ENCODE measurements around the gene SORD. TPM values are rescaled to one million over a fixed set of nuclear protein-coding genes. Genes with fewer than 3 reads are reported as not detected.

Gene SORD
- polyA plus RNA-seq, 2 donors = 6.4 to 18.3 TPM

GRCh38 chr15:45118131-45118588 lies 95.2 kb downstream of the SORD start:
- Histone ChIP-seq H3K27me3 (ENCODE audit: control insufficient read depth in 1 of 2, insufficient read depth in 2 of 2, low read length in 2 of 2) (peaks cover 0 to 14% of the 10 kb centered on the region in 2 donors), H3K4me1 (ENCODE audit: control insufficient read depth in 2 of 2, insufficient read depth in 2 of 2, low read length in 1 of 2) (peaks cover 11 to 26% of the 10 kb centered on the region in 2 donors), H3K4me3 (ENCODE audit: low read depth in 1 of 2, low read length in 2 of 2) (no peak overlapping the region)

GRCh38 chr15:45118996-45119395 lies 96.0 kb downstream of the SORD start:
- Histone ChIP-seq H3K9me3 (ENCODE audit: control insufficient read depth in 2 of 2, insufficient read depth in 1 of 2, low read depth in 1 of 2, low read length in 1 of 2) (no peaks in the 10 kb centered on the region), H3K27ac (ENCODE audit: low read depth in 2 of 2, low read length in 1 of 2) (no peak overlapping the region), H3K4me3 (ENCODE audit: low read depth in 1 of 2, low read length in 2 of 2) (no peak overlapping the region), H3K36me3 (ENCODE audit: control insufficient read depth in 2 of 2, insufficient read depth in 2 of 2, low read length in 1 of 2) (peaks cover 0 to 22% of the 10 kb centered on the region in 2 donors), H3K27me3 (ENCODE audit: control insufficient read depth in 1 of 2, insufficient read depth in 2 of 2, low read length in 2 of 2) (peaks cover 0 to 11% of the 10 kb centered on the region in 2 donors), H3K4me1 (ENCODE audit: control insufficient read depth in 2 of 2, insufficient read depth in 2 of 2, low read length in 1 of 2) (peaks cover 9 to 20% of the 10 kb centered on the region in 2 donors)
- 83 to 89% methylated on average over 5 of the region's 5 CpGs for WGBS, 2 donors

More at GRCh38 chr15:45118131-45118588, 95.2 kb downstream of the SORD start:
- WGBS, 2 donors = 1 to 2% methylated on average over 14 of the region's 14 CpGs
- Histone ChIP-seq H3K27ac (ENCODE audit: low read depth in 2 of 2, low read length in 1 of 2) (no peak overlapping the region), H3K9me3 (ENCODE audit: control insufficient read depth in 2 of 2, insufficient read depth in 1 of 2, low read depth in 1 of 2, low read length in 1 of 2) (no peaks in the 10 kb centered on the region), H3K36me3 (ENCODE audit: control insufficient read depth in 2 of 2, insufficient read depth in 2 of 2, low read length in 1 of 2) (peaks cover 0 to 22% of the 10 kb centered on the region in 2 donors)

DNA sequence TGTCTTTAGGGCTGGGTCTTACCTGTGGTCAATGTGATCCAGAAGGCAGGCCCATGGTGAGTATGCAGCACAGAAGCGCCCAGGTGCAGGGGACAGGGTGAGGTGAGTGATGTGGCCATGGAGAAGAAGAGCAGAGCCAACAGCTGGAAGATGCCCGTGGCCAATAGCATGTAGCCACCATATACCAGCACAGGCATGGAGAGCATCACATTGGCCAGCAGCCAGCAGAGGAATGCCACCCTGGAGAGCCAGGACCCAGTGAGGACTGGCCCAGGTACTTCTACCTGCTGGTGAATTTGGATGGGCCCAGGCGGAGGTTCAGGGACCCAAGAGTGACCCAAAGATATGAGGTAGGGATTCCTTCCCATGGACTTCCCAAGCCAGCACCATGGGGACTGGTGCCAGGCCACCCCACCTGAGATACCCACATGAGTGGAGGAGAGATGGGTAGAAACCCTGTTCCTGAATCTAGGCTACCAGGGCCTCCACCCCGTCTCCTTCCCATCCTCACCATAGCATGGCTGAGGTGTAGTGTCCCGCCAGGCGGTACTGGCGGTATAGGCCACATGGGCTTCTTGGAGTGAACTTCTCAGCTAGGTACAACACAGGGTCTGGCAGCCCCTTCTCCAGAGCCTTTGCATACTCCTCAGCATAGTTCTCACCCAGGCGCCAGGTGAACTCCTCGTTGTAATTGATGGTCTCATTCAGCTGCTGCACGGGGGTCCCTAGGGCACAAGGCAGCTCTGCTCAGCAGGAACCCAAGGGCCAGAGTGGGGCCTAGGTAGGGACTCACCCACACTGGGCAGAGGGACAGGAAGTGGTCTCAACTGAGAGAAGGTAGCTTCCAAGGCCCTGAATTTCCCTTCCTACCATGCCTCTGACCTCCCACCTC lies 97.3 kb downstream of the SORD start:
- Histone ChIP-seq H3K27me3 (ENCODE audit: control insufficient read depth in 1 of 2, insufficient read depth in 2 of 2, low read length in 2 of 2) (peaks cover 0 to 3% of the 10 kb centered on the region in 2 donors), H3K36me3 (ENCODE audit: control insufficient read depth in 2 of 2, insufficient read depth in 2 of 2, low read length in 1 of 2) (peaks cover 0 to 22% of the 10 kb centered on the region in 2 donors), H3K9me3 (ENCODE audit: control insufficient read depth in 2 of 2, insufficient read depth in 1 of 2, low read depth in 1 of 2, low read length in 1 of 2) (no peaks in the 10 kb centered on the region), H3K27ac (ENCODE audit: low read depth in 2 of 2, low read length in 1 of 2) (no peak overlapping the region), H3K4me1 (ENCODE audit: control insufficient read depth in 2 of 2, insufficient read depth in 2 of 2, low read length in 1 of 2) (peaks cover 5 to 11% of the 10 kb centered on the region in 2 donors), H3K4me3 (ENCODE audit: low read depth in 1 of 2, low read length in 2 of 2) (no peak overlapping the region)
- 94 to 95% methylated on average over 10 of the region's 10 CpGs for WGBS, 2 donors

GRCh38 chr15:45121020-45121419 lies 98.0 kb downstream of the SORD start:
- no peak overlapping the region for H3K4me3 ChIP-seq (ENCODE audit: low read depth in 1 of 2, low read length in 2 of 2)
- H3K27ac ChIP-seq (ENCODE audit: low read depth in 2 of 2, low read length in 1 of 2) = no peak overlapping the region
- peaks cover 0 to 2% of the 10 kb centered on the region in 2 donors for H3K27me3 ChIP-seq (ENCODE audit: control insufficient read depth in 1 of 2, insufficient read depth in 2 of 2, low read length in 2 of 2)
- H3K4me1 ChIP-seq (ENCODE audit: control insufficient read depth in 2 of 2, insufficient read depth in 2 of 2, low read length in 1 of 2) = peaks cover 5 to 11% of the 10 kb centered on the region in 2 donors
- H3K9me3 ChIP-seq (ENCODE audit: control insufficient read depth in 2 of 2, insufficient read depth in 1 of 2, low read depth in 1 of 2, low read length in 1 of 2) = no peaks in the 10 kb centered on the region
- WGBS, 2 donors = 84 to 93% methylated on average over 3 of the region's 3 CpGs
- H3K36me3 ChIP-seq (ENCODE audit: control insufficient read depth in 2 of 2, insufficient read depth in 2 of 2, low read length in 1 of 2) = peaks cover 0 to 22% of the 10 kb centered on the region in 2 donors

GRCh38 chr15:45121706-45122417 lies 98.9 kb downstream of the SORD start:
- Histone ChIP-seq H3K27ac (ENCODE audit: low read depth in 2 of 2, low read length in 1 of 2) (no peak overlapping the region), H3K4me1 (ENCODE audit: control insufficient read depth in 2 of 2, insufficient read depth in 2 of 2, low read length in 1 of 2) (peaks cover under 1 to 6% of the 10 kb centered on the region in 2 donors), H3K9me3 (ENCODE audit: control insufficient read depth in 2 of 2, insufficient read depth in 1 of 2, low read depth in 1 of 2, low read length in 1 of 2) (no peaks in the 10 kb centered on the region), H3K36me3 (ENCODE audit: control insufficient read depth in 2 of 2, insufficient read depth in 2 of 2, low read length in 1 of 2) (peaks cover 0 to 22% of the 10 kb centered on the region in 2 donors), H3K4me3 (ENCODE audit: low read depth in 1 of 2, low read length in 2 of 2) (no peak overlapping the region), H3K27me3 (ENCODE audit: control insufficient read depth in 1 of 2, insufficient read depth in 2 of 2, low read length in 2 of 2) (no peaks in the 10 kb centered on the region)
- WGBS, 2 donors = 56 to 69% methylated on average over 9 of the region's 9 CpGs

DNA sequence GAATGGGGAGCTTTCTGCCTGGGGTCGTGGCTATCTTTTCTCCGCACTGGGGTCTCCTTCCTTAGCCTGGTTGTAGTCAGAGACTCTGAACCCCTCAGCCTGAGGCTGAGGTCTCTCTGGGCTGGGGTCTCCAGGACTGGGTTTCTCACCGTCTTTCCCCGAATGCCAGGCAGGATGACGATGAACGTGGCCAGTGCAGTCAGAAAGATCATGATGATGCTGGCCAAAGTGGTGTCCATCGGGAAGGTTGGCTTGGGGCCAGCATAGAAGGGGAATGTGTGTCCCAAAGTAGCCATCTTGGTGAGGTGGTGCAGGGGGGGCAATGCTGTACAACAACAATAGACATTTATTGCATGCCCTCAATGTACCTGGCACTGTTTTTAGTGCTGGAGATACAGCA lies 99.7 kb downstream of the SORD start:
- Histone ChIP-seq H3K4me1 (ENCODE audit: control insufficient read depth in 2 of 2, insufficient read depth in 2 of 2, low read length in 1 of 2) (peaks cover 0 to 3% of the 10 kb centered on the region in 2 donors), H3K36me3 (ENCODE audit: control insufficient read depth in 2 of 2, insufficient read depth in 2 of 2, low read length in 1 of 2) (peaks cover 0 to 19% of the 10 kb centered on the region in 2 donors), H3K27me3 (ENCODE audit: control insufficient read depth in 1 of 2, insufficient read depth in 2 of 2, low read length in 2 of 2) (no peaks in the 10 kb centered on the region), H3K9me3 (ENCODE audit: control insufficient read depth in 2 of 2, insufficient read depth in 1 of 2, low read depth in 1 of 2, low read length in 1 of 2) (no peaks in the 10 kb centered on the region), H3K4me3 (ENCODE audit: low read depth in 1 of 2, low read length in 2 of 2) (no peak overlapping the region), H3K27ac (ENCODE audit: low read depth in 2 of 2, low read length in 1 of 2) (peak overlapping the region; percentile 36 to 67)
- 85 to 88% methylated on average over 7 of the region's 7 CpGs for WGBS, 2 donors

GRCh38 chr15:45123397-45123796 lies 100.4 kb downstream of the SORD start:
- H3K36me3 ChIP-seq (ENCODE audit: control insufficient read depth in 2 of 2, insufficient read depth in 2 of 2, low read length in 1 of 2) = peaks cover 0 to 19% of the 10 kb centered on the region in 2 donors
- no peak overlapping the region for H3K4me3 ChIP-seq (ENCODE audit: low read depth in 1 of 2, low read length in 2 of 2)
- H3K9me3 ChIP-seq (ENCODE audit: control insufficient read depth in 2 of 2, insufficient read depth in 1 of 2, low read depth in 1 of 2, low read length in 1 of 2) = no peaks in the 10 kb centered on the region
- peaks cover 0 to 3% of the 10 kb centered on the region in 2 donors for H3K4me1 ChIP-seq (ENCODE audit: control insufficient read depth in 2 of 2, insufficient read depth in 2 of 2, low read length in 1 of 2)
- no peaks in the 10 kb centered on the region for H3K27me3 ChIP-seq (ENCODE audit: control insufficient read depth in 1 of 2, insufficient read depth in 2 of 2, low read length in 2 of 2)
- peak overlapping the region in 1 of 2 donors; percentile 46 for H3K27ac ChIP-seq (ENCODE audit: low read depth in 2 of 2, low read length in 1 of 2)

- Histone ChIP-seq H3K9me3 (ENCODE audit: control insufficient read depth in 2 of 2, insufficient read depth in 1 of 2, low read depth in 1 of 2, low read length in 1 of 2) (no peaks in the 10 kb centered on the region), H3K27me3 (ENCODE audit: control insufficient read depth in 1 of 2, insufficient read depth in 2 of 2, low read length in 2 of 2) (no peaks in the 10 kb centered on the region), H3K4me3 (ENCODE audit: low read depth in 1 of 2, low read length in 2 of 2) (no peak overlapping the region), H3K27ac (ENCODE audit: low read depth in 2 of 2, low read length in 1 of 2) (no peak overlapping the region), H3K36me3 (ENCODE audit: control insufficient read depth in 2 of 2, insufficient read depth in 2 of 2, low read length in 1 of 2) (peaks cover 0 to 3% of the 10 kb centered on the region in 2 donors), H3K4me1 (ENCODE audit: control insufficient read depth in 2 of 2, insufficient read depth in 2 of 2, low read length in 1 of 2) (peaks cover 0 to 3% of the 10 kb centered on the region in 2 donors)
- WGBS, 2 donors = 67% methylated on average over 2 of the region's 2 CpGs
Measured at GRCh38 chr15:45126535-45127158, 103.7 kb downstream of the SORD start.

Data from esophagus (tissue), 2 donors.